ENCODE data around the gene MMP25. TPM values are rescaled to one million over a fixed set of nuclear protein-coding genes. Genes with fewer than 3 reads are reported as not detected.

MMP25 gene
- total RNA-seq, 4 donors from 2014 or later: 1.2 to 38.8 (median 2.2) TPM

DNA sequence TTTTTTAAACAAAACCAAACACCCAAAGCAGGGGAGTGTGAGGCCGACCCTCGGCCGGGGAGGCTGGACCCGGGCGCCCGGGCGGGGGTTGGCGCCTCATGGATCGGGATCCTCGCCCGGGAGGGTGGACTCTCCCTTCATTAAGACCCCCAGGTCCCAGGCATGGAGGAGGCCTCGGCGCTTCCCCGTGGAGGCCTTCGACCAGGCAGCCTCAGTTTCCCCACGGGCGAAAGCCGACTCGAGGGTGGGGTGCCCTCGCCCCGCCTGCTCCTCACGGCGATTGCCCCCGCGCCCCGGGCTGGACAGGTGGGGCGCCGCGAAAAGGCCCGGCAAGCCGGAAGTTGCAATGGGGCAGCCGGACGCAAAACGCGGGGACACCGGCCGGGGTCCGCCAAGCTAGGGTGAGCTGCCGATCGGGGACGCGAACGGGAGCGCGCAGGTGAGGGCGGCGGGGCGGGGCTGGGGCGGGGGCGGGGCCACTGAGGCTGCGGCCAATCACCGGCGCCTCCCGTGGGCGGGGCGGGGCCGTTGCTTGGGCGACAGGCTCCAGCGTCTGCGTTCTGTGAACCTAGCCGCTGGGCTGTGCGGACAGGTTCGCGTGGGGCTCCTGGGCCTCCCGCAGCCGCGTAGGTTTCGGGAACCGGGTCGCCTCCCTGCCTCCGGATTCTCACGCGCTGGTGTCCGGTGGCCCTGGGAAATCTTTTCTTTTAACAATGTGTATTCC is 60.0 kb downstream of the MMP25 start:
- DNase-seq (ENCODE audit: low spot score): peak; percentile 65
- ATAC-seq (ENCODE audit: low FRiP score): peak; percentile 98
- TF ChIP-seq, protein P1, sequence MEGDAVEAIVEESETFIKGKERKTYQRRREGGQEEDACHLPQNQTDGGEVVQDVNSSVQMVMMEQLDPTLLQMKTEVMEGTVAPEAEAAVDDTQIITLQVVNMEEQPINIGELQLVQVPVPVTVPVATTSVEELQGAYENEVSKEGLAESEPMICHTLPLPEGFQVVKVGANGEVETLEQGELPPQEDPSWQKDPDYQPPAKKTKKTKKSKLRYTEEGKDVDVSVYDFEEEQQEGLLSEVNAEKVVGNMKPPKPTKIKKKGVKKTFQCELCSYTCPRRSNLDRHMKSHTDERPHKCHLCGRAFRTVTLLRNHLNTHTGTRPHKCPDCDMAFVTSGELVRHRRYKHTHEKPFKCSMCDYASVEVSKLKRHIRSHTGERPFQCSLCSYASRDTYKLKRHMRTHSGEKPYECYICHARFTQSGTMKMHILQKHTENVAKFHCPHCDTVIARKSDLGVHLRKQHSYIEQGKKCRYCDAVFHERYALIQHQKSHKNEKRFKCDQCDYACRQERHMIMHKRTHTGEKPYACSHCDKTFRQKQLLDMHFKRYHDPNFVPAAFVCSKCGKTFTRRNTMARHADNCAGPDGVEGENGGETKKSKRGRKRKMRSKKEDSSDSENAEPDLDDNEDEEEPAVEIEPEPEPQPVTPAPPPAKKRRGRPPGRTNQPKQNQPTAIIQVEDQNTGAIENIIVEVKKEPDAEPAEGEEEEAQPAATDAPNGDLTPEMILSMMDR (IDR thresholded peaks at IDR 0.05): no peak

Small RNAs within 50 kb of the gene (small RNA-seq; reads per million reads assigned to genes)
- gene RNU1-22P: not detected

Other genes starting within 250 kb of the MMP25 start
- gene PRSS41, start 248.1 kb upstream of the MMP25 start, total RNA-seq: not detected
- gene PRSS21, start 229.3 kb upstream of the MMP25 start, total RNA-seq: 1 to 10 TPM in 1 of 4 donors, under 1 TPM in 1, not detected in 2; 0.65 to 1.0 TPM
- 1 to 10 TPM in 1 of 4 donors, not detected in 3; 1.0 TPM for gene ZG16B, start 216.3 kb upstream of the MMP25 start, total RNA-seq
- gene PRSS22, start 188.4 kb upstream of the MMP25 start, total RNA-seq: not detected
- gene FLYWCH2, start 163.3 kb upstream of the MMP25 start, total RNA-seq: 10 to 100 TPM; 22.1 to 78.7 (median 37.3) TPM
- gene FLYWCH1, start 134.6 kb upstream of the MMP25 start, total RNA-seq: 10 to 100 TPM; 14.8 to 45.6 (median 26.6) TPM
- not detected for gene KREMEN2, start 82.3 kb upstream of the MMP25 start, total RNA-seq
- gene PAQR4, start 77.2 kb upstream of the MMP25 start, total RNA-seq: 1 to 10 TPM; 1.9 to 6.8 (median 3.5) TPM
- gene PKMYT1, start 66.1 kb upstream of the MMP25 start, total RNA-seq: 1 to 10 TPM in 1 of 4 donors, under 1 TPM in 2, not detected in 1; 0.25 to 1.7 (median 0.79) TPM
- under 1 TPM in 2 of 4 donors, not detected in 2; 0.24 to 0.63 TPM for gene CLDN9, start 33.6 kb upstream of the MMP25 start, total RNA-seq
- not detected for gene CLDN6, start 28.4 kb upstream of the MMP25 start, total RNA-seq
- gene TNFRSF12A, start 26.2 kb upstream of the MMP25 start, total RNA-seq: 100 to 1,000 TPM in 2 of 4 donors, 10 to 100 TPM in 1, 1 to 10 TPM in 1; 9.0 to 465 (median 94.3) TPM
- gene HCFC1R1, start 22.6 kb upstream of the MMP25 start, total RNA-seq: 10 to 100 TPM in 3 of 4 donors, 1 to 10 TPM in 1; 8.5 to 20.6 (median 13.1) TPM
- 10 to 100 TPM; 15.7 to 33.9 (median 26.7) TPM for gene THOC6, start 22.5 kb upstream of the MMP25 start, total RNA-seq
- gene BICDL2, start 9.6 kb upstream of the MMP25 start, total RNA-seq: under 1 TPM in 1 of 4 donors, not detected in 3; 0.47 TPM
- gene IL32, start 19.1 kb downstream of the MMP25 start, total RNA-seq: 10 to 100 TPM; 16.5 to 73.0 (median 25.6) TPM
- gene ZSCAN10, start 52.7 kb downstream of the MMP25 start, total RNA-seq: under 1 TPM in 1 of 4 donors, not detected in 3; 0.28 TPM
- gene ZNF205, start 66.0 kb downstream of the MMP25 start, total RNA-seq: 10 to 100 TPM in 2 of 4 donors, 1 to 10 TPM in 2; 7.1 to 16.1 (median 9.7) TPM
- 1 to 10 TPM; 1.8 to 4.1 (median 3.6) TPM for gene ZNF213, start 88.5 kb downstream of the MMP25 start, total RNA-seq
- not detected for gene OR1F1, start 141.6 kb downstream of the MMP25 start, total RNA-seq
- gene ZNF200, start 188.6 kb downstream of the MMP25 start, total RNA-seq: 10 to 100 TPM in 2 of 4 donors, 1 to 10 TPM in 2; 4.3 to 12.6 (median 8.7) TPM
- 10 to 100 TPM in 1 of 4 donors, 1 to 10 TPM in 3; 2.7 to 25.4 (median 4.2) TPM for gene MEFV, start 210.1 kb downstream of the MMP25 start, total RNA-seq
- gene ZNF263, start 236.9 kb downstream of the MMP25 start, total RNA-seq: 10 to 100 TPM; 23.3 to 66.7 (median 36.2) TPM

Measured in omental fat pad (tissue), 4 donors.